DMS79 (cell line): ENCODE measurements around the gene ENTPD2.
A peak's percentile ranks its signal among the peaks of the same experiment; 100 is the strongest.
"Not testable (repeated sequence)": the region's sequence is repeated elsewhere in the genome, so short reads cannot be mapped to it uniquely, and the experiment has no call there.

Experiments used
- DNase-seq: peaks from one replicate; lab custom pipeline; 2025; lab: John Stamatoyannopoulos, UW

The ENTPD2 gene

GRCh38 chr9:137045294-137046087, 8.4 kb downstream of the ENTPD2 start:
- peak; percentile 17 for DNase-seq

DNA sequence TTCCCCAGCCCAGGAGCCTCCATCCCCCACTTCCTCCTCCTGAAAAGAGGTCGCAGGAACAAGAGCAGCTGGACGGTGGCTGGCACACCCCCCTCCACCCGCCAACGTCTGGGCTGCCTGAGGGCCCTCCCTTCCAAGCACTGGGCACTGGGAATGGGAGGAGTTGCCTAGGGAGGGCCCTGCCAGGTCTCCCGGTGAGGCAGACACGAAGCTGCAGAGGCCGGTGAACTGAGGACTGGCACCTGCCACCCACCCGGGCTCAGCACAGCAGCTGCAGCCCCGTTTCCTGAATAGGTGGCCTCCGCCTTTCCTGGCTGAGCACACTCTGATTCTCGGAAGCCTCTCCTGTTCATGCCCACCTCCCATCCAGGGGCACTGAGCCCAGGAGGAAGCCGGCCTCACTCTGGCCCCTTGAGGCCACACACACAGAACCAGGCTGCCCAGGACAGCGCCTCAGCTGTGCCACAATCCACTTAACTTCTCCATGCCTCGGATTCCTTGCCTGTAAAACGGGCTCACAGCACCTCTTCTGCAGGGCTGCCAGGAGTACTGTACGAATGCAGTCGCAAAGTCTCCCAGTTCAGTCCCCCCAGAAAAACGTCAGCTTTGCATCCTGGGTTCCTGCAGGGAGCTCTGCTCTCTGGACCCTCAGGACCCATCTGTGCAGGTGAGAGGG, 9.2 kb downstream of the ENTPD2 start:
- peak; percentile 19 for DNase-seq

GRCh38 chr9:137044037-137044436, 9.8 kb downstream of the ENTPD2 start:
- DNase-seq, result peak; percentile 41

- DNase-seq, result no peak
Measured at GRCh38 chr9:137042751-137043727, 10.8 kb downstream of the ENTPD2 start.

GRCh38 chr9:137041124-137041523, 12.7 kb downstream of the ENTPD2 start:
- no peak for DNase-seq

DNA sequence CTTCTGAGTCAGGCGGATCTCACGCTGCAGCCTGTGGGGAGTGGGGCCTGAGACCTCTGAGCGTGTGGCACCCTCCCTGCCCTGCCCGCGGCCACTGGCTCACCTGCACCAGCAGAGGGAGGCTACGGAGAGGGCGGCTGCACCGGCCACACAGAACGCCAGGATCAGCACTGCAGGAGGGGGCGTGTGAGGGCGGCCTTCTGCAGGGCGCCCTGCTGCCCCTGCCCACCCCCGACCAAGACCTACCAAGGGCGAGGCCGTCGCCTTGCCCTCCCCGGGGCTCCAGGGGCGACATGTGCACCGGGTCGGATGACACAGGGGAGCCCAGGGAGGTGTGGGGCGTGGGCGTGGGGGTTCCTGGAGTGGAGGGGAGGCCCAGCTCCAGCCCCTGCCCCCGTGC, 13.3 kb downstream of the ENTPD2 start:
- DNase-seq, result no peak

DNA sequence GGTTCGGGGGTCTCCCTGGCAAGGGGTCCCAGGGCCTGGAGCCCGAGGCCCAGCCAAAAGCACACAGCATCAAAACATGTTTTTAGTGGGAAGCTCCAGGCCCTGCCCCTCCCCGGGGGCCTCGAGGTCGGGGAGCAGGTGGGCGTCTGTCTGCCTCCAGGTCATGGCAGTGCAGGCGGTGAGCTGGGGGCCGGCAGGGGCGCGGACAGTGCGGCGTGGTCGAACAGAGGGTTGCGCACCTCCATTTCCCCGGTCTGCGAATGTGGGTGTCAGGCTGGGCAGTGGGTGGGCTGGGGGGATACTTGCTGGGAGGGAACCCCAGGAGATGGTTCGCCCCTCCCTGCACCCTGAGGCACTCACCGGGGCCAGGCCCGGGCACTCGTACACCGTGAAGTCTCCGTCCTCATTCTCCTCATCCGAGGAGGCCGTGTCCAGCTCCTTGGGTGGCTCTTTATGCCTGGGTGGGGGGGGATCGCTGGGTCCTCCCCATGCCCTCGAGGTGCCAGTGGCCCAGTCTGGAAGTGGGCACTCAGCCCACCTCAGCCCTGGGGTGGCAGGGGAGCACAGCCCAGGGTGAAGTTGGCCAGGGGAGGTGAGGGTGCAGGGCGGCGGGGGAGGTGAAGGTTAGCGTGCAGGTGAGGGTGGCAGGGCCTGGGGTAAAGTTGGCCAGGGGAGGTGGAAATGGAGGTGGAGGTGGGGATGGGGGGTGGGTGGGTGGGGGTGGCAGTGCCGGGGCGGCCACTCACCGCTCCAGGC, 14.1 kb downstream of the ENTPD2 start:
- DNase-seq, result no peak

DNA sequence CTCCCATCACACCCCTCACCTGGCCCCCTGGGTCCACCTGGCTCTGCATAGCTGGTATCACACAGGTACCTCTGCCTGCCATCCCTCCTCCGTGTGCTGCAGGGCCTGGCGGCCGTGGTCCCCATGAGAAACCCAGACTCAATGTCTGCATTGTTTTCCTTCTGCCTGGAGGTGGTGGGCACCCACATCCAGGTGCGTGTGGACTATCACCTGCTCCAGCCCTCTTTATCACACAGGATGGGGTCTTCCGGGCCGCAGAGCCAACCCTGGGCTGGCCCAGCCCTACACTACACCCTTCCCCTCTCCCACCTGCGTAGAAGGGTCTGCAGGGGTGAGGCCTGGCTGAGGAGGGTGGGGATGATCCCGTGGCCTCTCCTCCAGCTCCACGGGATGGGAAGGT, 14.9 kb downstream of the ENTPD2 start:
- DNase-seq, result no peak

DNA sequence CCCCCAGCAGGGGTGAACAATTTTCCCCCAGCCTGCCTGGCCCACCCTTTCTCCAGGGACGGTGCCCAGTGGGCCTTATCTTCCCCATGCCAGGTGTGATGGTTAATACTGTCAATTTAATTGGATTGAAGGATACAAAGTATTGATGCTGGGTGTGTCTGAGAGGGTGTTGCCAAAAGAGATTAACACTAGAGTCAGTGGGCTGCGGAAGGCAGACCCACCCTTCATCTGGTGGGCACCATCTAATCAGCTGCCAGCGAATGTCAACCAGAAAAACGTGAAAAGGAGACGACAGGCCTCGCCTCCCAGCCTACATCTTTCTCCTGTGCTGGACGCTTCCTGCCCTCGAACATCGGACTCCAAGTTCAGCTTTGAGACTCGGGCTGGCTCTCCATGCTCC, 16.4 kb downstream of the ENTPD2 start:
- no peak for DNase-seq

GRCh38 chr9:137037035-137037434, 16.8 kb downstream of the ENTPD2 start:
- DNase-seq, result no peak

- DNase-seq, result no peak
Measured at GRCh38 chr9:137035937-137036336, 17.9 kb downstream of the ENTPD2 start.

DNA sequence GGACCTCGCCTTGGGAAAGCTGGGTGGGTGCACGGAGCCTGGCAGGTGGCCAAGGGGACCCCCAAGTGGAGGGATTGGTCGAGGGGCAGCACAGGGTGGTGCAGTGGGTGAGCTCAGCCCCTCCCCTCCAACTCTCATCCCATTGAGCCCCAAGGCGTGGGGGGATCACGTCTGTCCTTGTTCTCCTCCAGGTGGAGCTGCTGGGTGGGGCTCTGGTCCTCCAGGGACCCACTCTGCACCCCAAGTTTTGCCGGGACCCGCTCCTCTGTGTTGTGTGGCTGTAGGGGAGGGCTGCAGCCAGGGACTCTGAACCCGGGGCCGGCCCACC, 18.4 kb downstream of the ENTPD2 start:
- no peak for DNase-seq

DNA sequence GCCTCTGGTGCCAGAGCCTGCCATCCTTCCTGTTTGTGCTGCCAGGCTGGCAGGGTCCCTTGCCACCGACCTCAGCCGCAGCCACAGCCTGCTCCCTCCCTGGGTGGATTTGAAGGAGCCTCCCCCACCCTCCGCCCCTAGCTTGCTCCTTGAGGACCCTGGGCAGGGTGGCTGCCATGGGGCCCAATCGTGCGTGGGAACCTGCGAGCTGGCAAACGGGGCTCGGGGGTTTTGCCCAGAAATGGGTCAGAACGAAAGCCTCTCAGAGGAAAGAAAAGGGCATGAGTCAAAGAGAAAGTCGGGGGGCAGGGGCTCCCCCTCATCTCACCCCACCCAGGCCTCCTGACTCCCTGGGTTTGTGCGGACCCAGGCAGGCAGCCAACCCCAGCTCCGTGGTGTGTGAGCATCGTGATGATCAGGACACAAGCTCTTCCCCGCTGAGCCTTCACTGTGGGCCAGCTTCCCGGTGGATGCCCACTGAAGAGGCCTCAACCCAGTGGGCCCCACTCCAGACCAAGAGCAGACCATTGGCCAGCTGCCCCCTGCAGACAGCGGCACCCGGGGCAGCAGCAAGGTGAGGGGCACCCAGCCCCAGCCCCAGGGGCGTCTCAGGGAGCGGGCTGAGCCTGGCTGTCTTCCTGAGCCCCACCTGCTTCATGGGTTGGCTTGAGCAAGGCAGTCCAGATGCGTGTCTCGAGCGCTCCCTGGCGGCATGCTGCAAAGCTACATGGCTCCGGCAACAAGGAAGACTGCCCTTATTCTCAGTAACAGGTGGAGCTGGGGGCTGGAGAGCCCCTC, 19.0 kb downstream of the ENTPD2 start:
- DNase-seq, result peak; percentile 70

DNA sequence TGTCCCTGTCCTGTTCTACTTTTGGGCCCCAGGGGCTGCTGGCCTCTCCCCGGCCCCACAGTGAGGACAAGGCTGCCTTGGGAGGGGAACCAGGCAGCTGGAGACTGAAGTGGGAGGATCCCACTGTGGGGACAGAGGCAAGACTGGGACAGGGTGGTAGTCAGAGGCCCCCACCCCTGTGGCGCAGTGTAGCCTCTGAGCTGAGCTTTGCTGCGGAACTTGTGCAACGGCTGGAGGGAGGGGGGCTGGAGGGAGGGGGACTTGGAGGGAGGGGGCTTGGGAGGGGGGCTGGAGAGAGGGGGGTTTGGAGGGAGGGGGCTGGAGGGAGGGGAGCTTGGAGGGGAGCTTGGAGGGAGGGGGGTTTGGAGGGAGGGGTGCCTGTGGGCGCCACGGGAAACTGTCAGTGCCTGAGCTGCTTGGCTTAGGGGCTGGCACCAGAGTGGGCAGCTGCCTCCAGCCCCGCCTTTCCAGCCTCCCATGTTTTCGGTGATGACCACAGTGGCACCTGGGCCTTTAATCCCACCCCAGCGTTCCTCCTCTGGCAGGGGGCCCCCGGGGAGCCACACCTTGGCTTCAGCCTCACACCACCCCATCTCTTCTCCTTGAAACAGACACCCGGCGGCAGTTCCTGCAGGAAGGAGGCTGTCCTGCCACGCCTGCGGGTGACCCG, 19.7 kb downstream of the ENTPD2 start:
- DNase-seq, result no peak

GRCh38 chr9:137033481-137033880, 20.4 kb downstream of the ENTPD2 start:
- not testable (repeated sequence) for DNase-seq

DNA sequence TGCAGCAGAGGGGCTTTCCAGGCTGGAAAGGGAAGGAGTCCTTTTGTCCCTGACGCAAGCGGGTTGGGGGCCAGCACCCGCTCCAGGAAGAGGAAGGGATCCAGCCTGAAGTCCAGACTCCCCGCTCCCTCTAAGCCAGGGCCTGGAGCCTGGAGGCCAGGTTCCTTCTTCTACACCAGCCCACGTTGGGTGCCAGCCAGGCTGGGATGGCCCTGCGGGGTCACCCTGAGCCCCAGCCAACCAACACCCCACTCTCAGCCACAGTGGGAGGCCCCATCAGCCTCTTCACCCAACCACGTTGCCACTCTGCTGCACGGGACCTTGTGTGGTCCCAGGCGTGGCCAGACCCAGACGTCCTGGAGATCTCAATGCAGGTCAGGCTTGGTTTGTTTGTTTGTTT, 21.0 kb downstream of the ENTPD2 start:
- DNase-seq, result no peak

DNA sequence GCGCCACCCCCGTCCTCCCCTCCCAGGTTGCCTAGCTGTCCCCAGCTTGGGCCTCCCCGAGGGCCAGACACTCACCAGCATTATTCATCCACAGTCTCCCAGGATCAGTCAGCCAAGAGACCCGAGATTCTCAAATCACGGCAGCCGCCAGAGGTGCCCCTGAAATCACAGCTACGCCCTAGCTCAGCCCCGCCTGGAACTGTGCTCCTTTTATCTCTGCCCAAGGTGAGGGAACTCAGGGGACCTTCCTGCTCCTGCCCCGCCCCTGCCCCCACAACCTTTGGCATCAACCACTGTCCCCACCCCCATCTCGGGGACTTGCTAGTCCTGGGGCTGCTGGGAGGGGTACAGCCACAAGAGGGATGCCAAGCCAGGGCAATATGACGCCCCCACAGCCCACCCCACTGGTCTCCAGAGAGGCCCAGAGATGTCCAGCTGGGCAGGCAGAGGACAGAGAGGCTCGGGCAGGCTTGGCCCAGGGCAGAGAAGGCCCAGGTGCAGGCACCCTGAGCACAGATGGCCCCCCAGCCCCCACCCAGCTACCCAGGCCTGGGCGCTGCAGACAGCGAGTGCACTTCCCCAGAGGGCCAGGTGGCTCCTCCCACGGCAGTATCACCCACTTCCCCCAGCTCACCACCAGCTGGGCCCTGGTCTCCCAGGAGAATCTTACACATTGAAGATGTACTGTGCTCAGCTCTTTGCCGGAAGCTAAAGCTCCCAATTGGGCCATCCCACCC, 21.8 kb downstream of the ENTPD2 start, which contains the start of gene FUT7:
FUT7 (minus strand) TSS at position 185 of the 737 bp plus-strand sequence; CDS start at position 88, 97 bp downstream.
- DNase-seq, result no peak

GRCh38 chr9:137030538-137031527, 23.0 kb downstream of the ENTPD2 start:
- DNase-seq, result no peak
